ENCODE data around the gene PCNT.

PCNT gene

GRCh38 chr21:46347791-46348381 lies 23.9 kb downstream of the PCNT start:
- Histone ChIP-seq H3K9me3 (ENCODE audit: control insufficient read depth, insufficient read depth, low read length) (no peaks in the 10 kb centered on the region), H3K36me3 (ENCODE audit: control insufficient read depth, low read length) (peaks cover 79% of the 10 kb centered on the region), H3K4me2 (ENCODE audit: low read length) (no peak overlapping the region), H3K9me2 (replicated peaks; ENCODE audit: control insufficient read depth, low read length) (no peaks in the 10 kb centered on the region), H3K27me3 (ENCODE audit: control insufficient read depth, low read length) (no peaks in the 10 kb centered on the region), H3K79me2 (ENCODE audit: control insufficient read depth, low read length) (peaks cover 31% of the 10 kb centered on the region), H3F3A (ENCODE audit: control insufficient read depth, insufficient read depth) (no peaks in the 10 kb centered on the region), H3K4me3 (ENCODE audit: low read length) (no peak overlapping the region), H3K27ac (ENCODE audit: low read depth, low read length) (no peak overlapping the region), H4K20me1 (ENCODE audit: control insufficient read depth, insufficient read depth, low read depth, low read length) (no peaks in the 10 kb centered on the region), H3K4me1 (ENCODE audit: control insufficient read depth, low read length) (no peaks in the 10 kb centered on the region)
- TF ChIP-seq CTCF (IDR thresholded peaks at IDR 0.05; ENCODE audit: low read depth, low read length, poor library complexity, severe bottlenecking) (no peak), EZH2phosphoT487 (IDR thresholded peaks at IDR 0.05; ENCODE audit: borderline replicate concordance, low read length) (no peak)

- H3K9me3 ChIP-seq (ENCODE audit: control insufficient read depth, insufficient read depth, low read length): no peaks in the 10 kb centered on the region
- no peaks in the 10 kb centered on the region for H3K27me3 ChIP-seq (ENCODE audit: control insufficient read depth, low read length)
- H3K9me2 ChIP-seq (replicated peaks; ENCODE audit: control insufficient read depth, low read length): no peaks in the 10 kb centered on the region
- no peak overlapping the region for H3K27ac ChIP-seq (ENCODE audit: low read depth, low read length)
- peaks cover 88% of the 10 kb centered on the region for H3K36me3 ChIP-seq (ENCODE audit: control insufficient read depth, low read length)
- H3K4me3 ChIP-seq (ENCODE audit: low read length): no peak overlapping the region
- peaks cover 18% of the 10 kb centered on the region for H3K79me2 ChIP-seq (ENCODE audit: control insufficient read depth, low read length)
- no peaks in the 10 kb centered on the region for H3K4me1 ChIP-seq (ENCODE audit: control insufficient read depth, low read length)
- TF ChIP-seq EZH2phosphoT487 (IDR thresholded peaks at IDR 0.05; ENCODE audit: borderline replicate concordance, low read length) (no peak), CTCF (IDR thresholded peaks at IDR 0.05; ENCODE audit: low read depth, low read length, poor library complexity, severe bottlenecking) (no peak)
- no peaks in the 10 kb centered on the region for H4K20me1 ChIP-seq (ENCODE audit: control insufficient read depth, insufficient read depth, low read depth, low read length)
- no peak overlapping the region for H3K4me2 ChIP-seq (ENCODE audit: low read length)
- H3F3A ChIP-seq (ENCODE audit: control insufficient read depth, insufficient read depth): no peaks in the 10 kb centered on the region
Observed at GRCh38 chr21:46349134-46349760, 25.3 kb downstream of the PCNT start.

GRCh38 chr21:46350571-46350970 lies 26.6 kb downstream of the PCNT start:
- Histone ChIP-seq H3K27ac (ENCODE audit: low read depth, low read length) (no peak overlapping the region), H3K36me3 (ENCODE audit: control insufficient read depth, low read length) (peaks cover 91% of the 10 kb centered on the region), H3K4me2 (ENCODE audit: low read length) (no peak overlapping the region), H3K4me1 (ENCODE audit: control insufficient read depth, low read length) (peaks cover under 1% of the 10 kb centered on the region), H3F3A (ENCODE audit: control insufficient read depth, insufficient read depth) (no peaks in the 10 kb centered on the region), H4K20me1 (ENCODE audit: control insufficient read depth, insufficient read depth, low read depth, low read length) (no peaks in the 10 kb centered on the region), H3K9me2 (replicated peaks; ENCODE audit: control insufficient read depth, low read length) (no peaks in the 10 kb centered on the region), H3K79me2 (ENCODE audit: control insufficient read depth, low read length) (peaks cover 5% of the 10 kb centered on the region), H3K4me3 (ENCODE audit: low read length) (no peak overlapping the region), H3K27me3 (ENCODE audit: control insufficient read depth, low read length) (no peaks in the 10 kb centered on the region), H3K9me3 (ENCODE audit: control insufficient read depth, insufficient read depth, low read length) (no peaks in the 10 kb centered on the region)
- TF ChIP-seq CTCF (IDR thresholded peaks at IDR 0.05; ENCODE audit: low read depth, low read length, poor library complexity, severe bottlenecking) (no peak), EZH2phosphoT487 (IDR thresholded peaks at IDR 0.05; ENCODE audit: borderline replicate concordance, low read length) (no peak)

Measured in DOHH2 (cell line).